GM12875 (cell line): ENCODE results near the gene TUBB3.

Experiments
- H3K4me3 ChIP-seq: one replicate; pipeline ENCODE4 v1.5.1; 2011; ENCODE audit warnings: low read depth, low read length, control low read depth
- TF ChIP-seq, protein P1 (sequence below): IDR thresholded peaks from 2 replicates; pipeline ENCODE4 v1.5.1; 2011; ENCODE audit warnings: low read depth, mild to moderate bottlenecking, control low read depth, inconsistent platforms, low read length, moderate library complexity, borderline replicate concordance; ENCODE audit not compliant: insufficient read depth

TUBB3 gene

DNA sequence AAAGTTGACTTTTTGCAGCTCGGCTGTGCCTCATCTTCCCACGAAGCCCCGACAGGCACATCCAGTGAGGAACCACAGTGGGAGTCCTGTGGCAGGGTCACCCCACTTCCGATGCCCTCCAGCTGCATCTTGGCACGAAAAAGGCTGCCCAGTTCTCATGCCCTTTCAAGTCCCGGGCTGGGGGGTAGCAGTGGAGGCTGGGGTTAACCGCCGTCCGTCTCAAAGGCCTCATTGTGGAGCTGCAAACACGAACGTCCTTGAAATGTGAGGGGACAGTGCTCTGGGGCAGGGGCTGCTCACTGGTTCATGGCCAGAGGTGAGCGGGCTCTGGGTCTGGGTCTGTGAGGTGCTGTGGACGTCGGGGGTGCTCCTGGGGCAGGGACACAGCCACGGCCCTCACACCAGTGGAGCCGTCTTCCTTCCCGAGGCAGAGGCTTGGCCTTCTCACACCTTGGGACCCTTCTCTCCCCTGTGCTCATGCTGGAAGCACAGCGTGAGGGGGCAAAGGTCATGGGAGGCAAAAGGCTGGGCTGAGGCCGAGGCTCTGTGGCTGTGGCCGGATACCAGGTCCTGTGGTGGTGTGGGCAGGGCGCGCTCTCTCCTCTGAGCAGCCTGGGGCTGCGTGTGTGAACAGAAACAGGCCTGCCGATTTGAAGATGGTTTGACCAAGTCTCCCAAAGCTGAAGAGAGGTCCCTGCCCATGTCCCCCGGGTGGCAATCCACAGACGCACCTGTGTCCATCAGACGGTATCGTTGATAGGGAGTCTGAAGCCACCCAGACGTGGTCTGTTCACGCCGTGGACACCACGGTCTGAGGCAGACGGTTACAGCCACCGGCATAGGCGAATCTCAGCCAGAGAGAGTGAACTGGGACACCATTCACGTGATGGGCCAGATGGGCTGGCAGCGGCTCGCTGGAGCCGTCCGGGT, 7.6 kb upstream of the TUBB3 start:
- TF ChIP-seq, protein P1, sequence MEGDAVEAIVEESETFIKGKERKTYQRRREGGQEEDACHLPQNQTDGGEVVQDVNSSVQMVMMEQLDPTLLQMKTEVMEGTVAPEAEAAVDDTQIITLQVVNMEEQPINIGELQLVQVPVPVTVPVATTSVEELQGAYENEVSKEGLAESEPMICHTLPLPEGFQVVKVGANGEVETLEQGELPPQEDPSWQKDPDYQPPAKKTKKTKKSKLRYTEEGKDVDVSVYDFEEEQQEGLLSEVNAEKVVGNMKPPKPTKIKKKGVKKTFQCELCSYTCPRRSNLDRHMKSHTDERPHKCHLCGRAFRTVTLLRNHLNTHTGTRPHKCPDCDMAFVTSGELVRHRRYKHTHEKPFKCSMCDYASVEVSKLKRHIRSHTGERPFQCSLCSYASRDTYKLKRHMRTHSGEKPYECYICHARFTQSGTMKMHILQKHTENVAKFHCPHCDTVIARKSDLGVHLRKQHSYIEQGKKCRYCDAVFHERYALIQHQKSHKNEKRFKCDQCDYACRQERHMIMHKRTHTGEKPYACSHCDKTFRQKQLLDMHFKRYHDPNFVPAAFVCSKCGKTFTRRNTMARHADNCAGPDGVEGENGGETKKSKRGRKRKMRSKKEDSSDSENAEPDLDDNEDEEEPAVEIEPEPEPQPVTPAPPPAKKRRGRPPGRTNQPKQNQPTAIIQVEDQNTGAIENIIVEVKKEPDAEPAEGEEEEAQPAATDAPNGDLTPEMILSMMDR, result no peak
- no peak overlapping the region for H3K4me3 ChIP-seq

DNA sequence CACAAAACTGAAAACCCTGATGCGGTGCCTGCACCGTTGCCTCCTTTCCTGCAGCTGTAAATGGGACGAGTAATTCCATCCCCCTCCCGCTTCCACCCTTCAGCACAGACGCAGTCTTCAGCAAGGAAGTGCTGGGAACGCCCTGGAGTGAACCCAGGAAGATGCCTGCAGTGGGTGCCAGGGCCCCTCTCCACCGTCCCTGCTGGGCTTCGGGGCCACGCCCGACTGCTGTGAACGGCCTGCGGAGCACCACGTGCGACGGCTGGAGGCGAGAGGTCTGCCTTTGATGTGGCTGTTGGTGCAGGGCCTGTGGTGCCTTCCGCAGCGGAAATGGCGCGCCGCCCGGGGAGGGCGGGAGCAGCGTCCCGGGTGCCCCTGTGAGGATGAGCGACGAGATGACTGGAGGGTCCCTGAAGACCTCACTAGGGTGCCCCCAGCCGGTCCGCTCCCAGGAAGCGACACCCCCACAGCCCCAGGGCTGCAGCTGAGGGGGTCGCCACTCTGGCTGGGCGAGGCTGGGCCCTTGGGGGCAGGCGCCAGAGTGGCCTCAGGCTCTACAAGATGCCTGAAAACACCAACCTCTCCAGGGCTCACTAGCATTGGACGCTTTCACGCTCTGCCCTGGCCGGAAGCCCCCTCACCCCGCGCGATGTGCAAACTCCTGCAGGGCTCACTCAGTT, 5.2 kb upstream of the TUBB3 start:
- TF ChIP-seq, protein P1, result no peak
- peak overlapping the region; percentile 32 for H3K4me3 ChIP-seq

DNA sequence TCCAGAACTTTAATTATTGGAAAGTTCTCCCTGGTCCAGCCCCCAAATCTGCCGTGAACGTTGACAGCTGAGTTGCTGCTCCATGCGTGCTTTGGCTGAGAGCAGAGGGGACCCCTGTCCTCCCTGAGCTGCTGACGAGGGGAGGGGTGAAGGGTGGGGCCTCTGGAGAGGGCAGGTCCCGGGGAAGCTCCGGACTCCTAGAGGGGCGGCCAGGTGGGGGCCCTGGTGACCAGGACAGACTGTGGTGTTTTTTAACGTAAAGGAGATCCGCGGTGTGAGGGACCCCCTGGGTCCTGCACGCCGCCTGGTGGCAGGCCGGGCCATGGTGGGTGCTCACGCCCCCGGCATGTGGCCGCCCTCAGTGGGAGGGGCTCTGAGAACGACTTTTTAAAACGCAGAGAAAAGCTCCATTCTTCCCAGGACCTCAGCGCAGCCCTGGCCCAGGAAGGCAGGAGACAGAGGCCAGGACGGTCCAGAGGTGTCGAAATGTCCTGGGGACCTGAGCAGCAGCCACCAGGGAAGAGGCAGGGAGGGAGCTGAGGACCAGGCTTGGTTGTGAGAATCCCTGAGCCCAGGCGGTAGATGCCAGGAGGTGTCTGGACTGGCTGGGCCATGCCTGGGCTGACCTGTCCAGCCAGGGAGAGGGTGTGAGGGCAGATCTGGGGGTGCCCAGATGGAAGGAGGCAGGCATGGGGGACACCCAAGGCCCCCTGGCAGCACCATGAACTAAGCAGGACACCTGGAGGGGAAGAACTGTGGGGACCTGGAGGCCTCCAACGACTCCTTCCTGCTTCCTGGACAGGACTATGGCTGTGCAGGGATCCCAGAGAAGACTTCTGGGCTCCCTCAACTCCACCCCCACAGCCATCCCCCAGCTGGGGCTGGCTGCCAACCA, 4.4 kb upstream of the TUBB3 start, which contains the start of gene MC1R:
Gene MC1R (plus strand): TSS at position 410 of the 895 bp plus-strand sequence. CDS start 397 bp downstream, at position 807.
- peak within 1 kb of the TSS; percentile 32 for H3K4me3 ChIP-seq
- TF ChIP-seq, protein P1, result peak; percentile 64

DNA sequence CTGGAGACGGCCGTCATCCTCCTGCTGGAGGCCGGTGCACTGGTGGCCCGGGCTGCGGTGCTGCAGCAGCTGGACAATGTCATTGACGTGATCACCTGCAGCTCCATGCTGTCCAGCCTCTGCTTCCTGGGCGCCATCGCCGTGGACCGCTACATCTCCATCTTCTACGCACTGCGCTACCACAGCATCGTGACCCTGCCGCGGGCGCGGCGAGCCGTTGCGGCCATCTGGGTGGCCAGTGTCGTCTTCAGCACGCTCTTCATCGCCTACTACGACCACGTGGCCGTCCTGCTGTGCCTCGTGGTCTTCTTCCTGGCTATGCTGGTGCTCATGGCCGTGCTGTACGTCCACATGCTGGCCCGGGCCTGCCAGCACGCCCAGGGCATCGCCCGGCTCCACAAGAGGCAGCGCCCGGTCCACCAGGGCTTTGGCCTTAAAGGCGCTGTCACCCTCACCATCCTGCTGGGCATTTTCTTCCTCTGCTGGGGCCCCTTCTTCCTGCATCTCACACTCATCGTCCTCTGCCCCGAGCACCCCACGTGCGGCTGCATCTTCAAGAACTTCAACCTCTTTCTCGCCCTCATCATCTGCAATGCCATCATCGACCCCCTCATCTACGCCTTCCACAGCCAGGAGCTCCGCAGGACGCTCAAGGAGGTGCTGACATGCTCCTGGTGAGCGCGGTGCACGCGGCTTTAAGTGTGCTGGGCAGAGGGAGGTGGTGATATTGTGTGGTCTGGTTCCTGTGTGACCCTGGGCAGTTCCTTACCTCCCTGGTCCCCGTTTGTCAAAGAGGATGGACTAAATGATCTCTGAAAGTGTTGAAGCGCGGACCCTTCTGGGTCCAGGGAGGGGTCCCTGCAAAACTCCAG, 3.4 kb upstream of the TUBB3 start:
- TF ChIP-seq, protein P1, result no peak
- H3K4me3 ChIP-seq, result no peak overlapping the region

DNA sequence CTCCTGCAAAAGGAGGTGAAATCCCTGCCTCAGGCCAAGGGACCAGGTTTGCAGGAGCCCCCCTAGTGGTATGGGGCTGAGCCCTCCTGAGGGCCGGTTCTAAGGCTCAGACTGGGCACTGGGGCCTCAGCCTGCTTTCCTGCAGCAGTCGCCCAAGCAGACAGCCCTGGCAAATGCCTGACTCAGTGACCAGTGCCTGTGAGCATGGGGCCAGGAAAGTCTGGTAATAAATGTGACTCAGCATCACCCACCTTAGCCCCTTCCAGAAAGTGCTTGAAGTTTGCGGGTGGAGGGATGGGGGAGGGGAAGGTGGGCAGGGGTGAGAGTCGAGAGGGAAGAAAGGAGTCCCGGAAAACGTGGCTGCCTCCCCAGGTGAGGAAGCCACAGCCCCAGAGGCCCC, 2.4 kb upstream of the TUBB3 start:
- TF ChIP-seq, protein P1, result no peak
- no peak overlapping the region for H3K4me3 ChIP-seq
